Measurements from ENCODE around the gene DMAP1. TPM values are rescaled to one million over a fixed set of nuclear protein-coding genes. Genes with fewer than 3 reads are reported as not detected.

DMAP1 gene
- total and polyA plus RNA-seq, 2 of the 8 experiments (the other 6 are each of a cell fraction or from before 2014, with no cell fraction given): 36.4 to 42.4 TPM

- TF ChIP-seq CHD7 (IDR thresholded peaks at IDR 0.05; ENCODE audit: insufficient replicate concordance, low read length) (no peak), SAP30 (IDR thresholded peaks at IDR 0.05; ENCODE audit: insufficient read depth, insufficient replicate concordance, low read length) (no peak), USF2 (IDR thresholded peaks at IDR 0.05; ENCODE audit: low read length) (no peak), RAD21 (IDR thresholded peaks at IDR 0.05 in 1 of 2, conservative IDR thresholded peaks at IDR 0.05 in 1 of 2; ENCODE audit: low read depth in 2 of 2, low read length in 2 of 2) (no peak), GTF2F1 (IDR thresholded peaks at IDR 0.05; ENCODE audit: borderline replicate concordance, low read depth, low read length) (no peak), SP4 (IDR thresholded peaks at IDR 0.05; ENCODE audit: low read length) (no peak), KDM1A (IDR thresholded peaks at IDR 0.05; ENCODE audit: borderline replicate concordance, low read length) (no peak), RBBP5 (IDR thresholded peaks at IDR 0.05; ENCODE audit: borderline replicate concordance, low read depth, low read length) (no peak)
Observed at GRCh38 chr1:44212355-44213221, 683 bp upstream of the DMAP1 start (continued).

Data from H1 (cell line).